HG02610 (cell line): ENCODE measurements around the gene SPOCK3.
"Not testable (repeated sequence)": the region's sequence is repeated elsewhere in the genome, so short reads cannot be mapped to it uniquely, and the experiment has no call there.

ENCODE experiments used
- ATAC-seq: cut with Tn5 transposase; IDR thresholded peaks from one replicate; pipeline ENCODE4 v1.9.1; 2021; ENCODE audit warnings: mild to moderate bottlenecking, moderate library complexity; ENCODE audit not compliant: unreplicated experiment

The SPOCK3 gene

GRCh38 chr4:166968219-166968618, 266.1 kb downstream of the SPOCK3 start:
- not testable (repeated sequence) for ATAC-seq

- ATAC-seq, result no peak
Measured at GRCh38 chr4:166965562-166965961, 268.7 kb downstream of the SPOCK3 start.

- ATAC-seq, result no peak
Measured at GRCh38 chr4:166957451-166957850, 276.8 kb downstream of the SPOCK3 start.

- ATAC-seq, result no peak
Measured at GRCh38 chr4:166956484-166956883, 277.8 kb downstream of the SPOCK3 start.

GRCh38 chr4:166941629-166942028, 292.7 kb downstream of the SPOCK3 start:
- ATAC-seq, result peak; percentile 94

- ATAC-seq, result no peak
Measured at GRCh38 chr4:166930464-166930863, 303.8 kb downstream of the SPOCK3 start.

GRCh38 chr4:166924424-166924823, 309.9 kb downstream of the SPOCK3 start:
- no peak for ATAC-seq

GRCh38 chr4:166913926-166914325, 320.4 kb downstream of the SPOCK3 start:
- ATAC-seq, result no peak

- ATAC-seq, result no peak
Measured at GRCh38 chr4:166903408-166903807, 330.9 kb downstream of the SPOCK3 start.

GRCh38 chr4:166902941-166903340, 331.4 kb downstream of the SPOCK3 start:
- ATAC-seq, result no peak

GRCh38 chr4:166896254-166896653, 338.0 kb downstream of the SPOCK3 start:
- peak; percentile 84 for ATAC-seq

GRCh38 chr4:166895771-166896170, 338.5 kb downstream of the SPOCK3 start:
- ATAC-seq, result peak; percentile 13

- no peak for ATAC-seq
Measured at GRCh38 chr4:166887457-166887856, 346.8 kb downstream of the SPOCK3 start.

GRCh38 chr4:166886718-166887117, 347.6 kb downstream of the SPOCK3 start:
- no peak for ATAC-seq

- no peak for ATAC-seq
Measured at GRCh38 chr4:166882221-166882620, 352.1 kb downstream of the SPOCK3 start.

- no peak for ATAC-seq
Measured at GRCh38 chr4:166875821-166876220, 358.5 kb downstream of the SPOCK3 start.

- no peak for ATAC-seq
Measured at GRCh38 chr4:166862032-166862431, 372.3 kb downstream of the SPOCK3 start.

- ATAC-seq, result not testable (repeated sequence)
Measured at GRCh38 chr4:166850398-166850797, 383.9 kb downstream of the SPOCK3 start.

GRCh38 chr4:166846939-166847338, 387.4 kb downstream of the SPOCK3 start:
- peak; percentile 59 for ATAC-seq

GRCh38 chr4:166842795-166843261, 391.5 kb downstream of the SPOCK3 start:
- no peak for ATAC-seq

GRCh38 chr4:166839615-166840251, 394.6 kb downstream of the SPOCK3 start:
- peak; percentile 87 for ATAC-seq

GRCh38 chr4:166838975-166839614, 395.2 kb downstream of the SPOCK3 start:
- peak; percentile 69 for ATAC-seq
